K562 (cell line): ENCODE data around the gene ZNF165. TPM values are rescaled to one million over a fixed set of nuclear protein-coding genes. Genes with fewer than 3 reads are reported as not detected.

Experiments used
- AFF1 ChIP-seq, 2 experiments: fragments of 450-650 bp; IDR thresholded peaks; 2 replicates each; pipeline ENCODE4 v1.6.1; 2018; ENCODE audit warnings: mild to moderate bottlenecking in 2 of 2, low read depth in 1 of 2; ENCODE audit not compliant: partially characterized antibody in 2 of 2
- BRD9 ChIP-seq: fragments of 450-650 bp; IDR thresholded peaks from 2 replicates; pipeline ENCODE4 v1.6.1; 2018; ENCODE audit warnings: low read depth; ENCODE audit not compliant: partially characterized antibody
- CCNT2 ChIP-seq: IDR thresholded peaks from 2 replicates; pipeline ENCODE4 v1.6.1; 2011; ENCODE audit warnings: borderline replicate concordance, low read depth, mild to moderate bottlenecking, moderate library complexity, mixed read lengths, low read length; ENCODE audit not compliant: insufficient read length; ENCODE audit errors: extremely low read depth
- CREB3L1 ChIP-seq: fragments of 450-650 bp; IDR thresholded peaks from 2 replicates; pipeline ENCODE4 v1.6.1; 2014; ENCODE audit warnings: low read depth, mild to moderate bottlenecking, moderate library complexity, borderline replicate concordance
- EGR1 ChIP-seq: fragments of 450-650 bp; conservative IDR thresholded peaks from 2 replicates; pipeline ENCODE4 v1.6.1; 2017; ENCODE audit warnings: mild to moderate bottlenecking
- EWSR1 ChIP-seq: fragments of 450-650 bp; IDR thresholded peaks from 2 replicates; pipeline ENCODE4 v1.6.1; 2018; ENCODE audit warnings: borderline replicate concordance, mild to moderate bottlenecking, low read depth, moderate library complexity; ENCODE audit not compliant: partially characterized antibody
- HES1 ChIP-seq: fragments of 450-650 bp; IDR thresholded peaks from 2 replicates; pipeline ENCODE4 v1.6.1; 2016; ENCODE audit warnings: low read depth, mild to moderate bottlenecking, moderate library complexity
- PRDM10 ChIP-seq: fragments of 450-650 bp; IDR thresholded peaks from 2 replicates; pipeline ENCODE4 v1.6.1; 2018; ENCODE audit not compliant: partially characterized antibody
- THRB ChIP-seq: fragments of 450-650 bp; formaldehyde crosslinking; conservative IDR thresholded peaks from 2 replicates; pipeline ENCODE4 v1.4.0; 2022; ENCODE audit warnings: mild to moderate bottlenecking, missing genetic modification characterization
- ZNF584 ChIP-seq: fragments of 200-800 bp; sonication (Bioruptor generic); IDR thresholded peaks from 2 replicates; pipeline ENCODE4 v1.6.1; 2016; ENCODE audit warnings: low read depth, mild to moderate bottlenecking, missing genetic modification characterization, missing compliant biosample characterization
- ZNF740 ChIP-seq, 3 experiments: fragments of 200-800 bp in 1 of 3; sonication (Bioruptor generic) in 1 of 3; sonication (generic) in 1 of 3; formaldehyde crosslinking in 1 of 3; IDR thresholded peaks; 2 replicates each; pipeline versions ENCODE4 v1.6.1 to v1.8.0; 2016 to 2022; ENCODE audit warnings: mild to moderate bottlenecking in 2 of 3, missing compliant biosample characterization in 2 of 3, missing genetic modification characterization in 2 of 3, missing genetic modification reagents in 1 of 3
- polyA plus RNA-seq, 8 experiments: library from polyadenylated mRNA; depleted of rRNA in 4 of 8; stranded (reverse) in 5 of 8; unstranded in 3 of 8; fragments of >200 nt; fragmentation: Nextera tagmentation in 2 of 8; fragmentation: Illumina TruSeq in 1 of 8; extraction: Ambion mirVana in 2 of 8; extraction: Trizol in 1 of 8; gene quantifications; 2 replicates each; pipeline versions ENCODE4 v1.2.1 to v1.2.3, GENCODE V29; 2011 to 2014; ENCODE audit warnings: inconsistent platforms in 1 of 8, missing spikeins in 1 of 8
- total RNA-seq, 7 experiments: library from RNA; depleted of rRNA in 6 of 7; stranded (reverse); fragments of >200 nt in 6 of 7; fragmentation: Illumina TruSeq in 2 of 7; extraction: Trizol in 2 of 7; gene quantifications; 2 replicates each; pipeline versions ENCODE4 v1.2.1 to v1.2.3, GENCODE V29; 2011 to 2021; ENCODE audit warnings: low replicate concordance in 1 of 7

ZNF165 gene
- total and polyA plus RNA-seq, 9 of the 15 experiments (the other 6 are each of a cell fraction or from before 2014, with no cell fraction given) = 0.82 to 3.6 (median 1.2) TPM

- TF ChIP-seq PRDM10 (peak; percentile 40), AFF1 (IDR thresholded peaks at IDR 0.05; ENCODE audit: low read depth in 1 of 2, partially characterized antibody in 2 of 2) (peak in 1 of 2 experiments; percentile 69), BRD9 (no peak), THRB (CRISPR knock-in tag) (0 out of 2 replicates have a peak, but pooled peaks have one; percentile 26), EWSR1 (no peak), CREB3L1 (peak; percentile 93), ZNF584 (peak; percentile 86; the same call in 1 of the 2 replicates), EGR1 (no peak; the same call in 1 of the 2 replicates), ZNF740 (CRISPR knock-in tag; IDR thresholded peaks at IDR 0.05) (no peak), ZNF740 (tag; IDR thresholded peaks at IDR 0.05) (no peak), CCNT2 (no peak), HES1 (no peak)
These were observed 490 bp downstream of the ZNF165 start (continued) for GRCh38 chr6:28080631-28081485.
